Calu3 (cell line): ENCODE measurements around the gene ADAMTS7. TPM values are rescaled to one million over a fixed set of nuclear protein-coding genes. Genes with fewer than 3 reads are reported as not detected.
"Not testable (repeated sequence)": the region's sequence is repeated elsewhere in the genome, so short reads cannot be mapped to it uniquely, and the experiment has no call there.

Experiments
- BruUV-seq: library from RNA; stranded (reverse); fragments of 400-500 nt; replicated peaks from 2 replicates; lab custom pipeline; 2021; lab: Mats Ljungman, UMichigan
- CTCF ChIA-PET: fragments of 300-600 bp; sonication (Branson Sonifier 250); formaldehyde crosslinking; loops from one replicate; lab custom pipeline; 2022; ENCODE audit warnings: antibody characterized with exemption; lab: Charles Lee
- DNase-seq: peaks from one replicate; pipeline ENCODE4 v3.0.0; 2022
- H3K27ac Mint-ChIP-seq: one replicate; pipeline ENCODE4 v1.8.0; 2022; ENCODE audit warnings: mixed read lengths; ENCODE audit not compliant: unreplicated experiment
- H3K27me3 Mint-ChIP-seq: one replicate; pipeline ENCODE4 v1.8.0; 2022; ENCODE audit warnings: mixed read lengths; ENCODE audit not compliant: unreplicated experiment
- H3K36me3 Mint-ChIP-seq: one replicate; pipeline ENCODE4 v1.8.0; 2022; ENCODE audit warnings: mild to moderate bottlenecking, moderate library complexity, mixed read lengths; ENCODE audit not compliant: insufficient read depth, unreplicated experiment
- H3K4me1 Mint-ChIP-seq: one replicate; pipeline ENCODE4 v1.8.0; 2022; ENCODE audit warnings: mild to moderate bottlenecking, low read depth, mixed read lengths; ENCODE audit not compliant: unreplicated experiment
- H3K4me3 Mint-ChIP-seq: one replicate; pipeline ENCODE4 v1.8.0; 2022; ENCODE audit warnings: mild to moderate bottlenecking, low read depth, moderate library complexity, mixed read lengths; ENCODE audit not compliant: unreplicated experiment
- H3K9me3 Mint-ChIP-seq: one replicate; pipeline ENCODE4 v1.8.0; 2022; ENCODE audit warnings: low read depth, mixed read lengths; ENCODE audit not compliant: unreplicated experiment
- CTCF ChIP-seq: fragments of 200-600 bp; IDR thresholded peaks from one replicate; pipeline ENCODE4 v1.8.0; 2022; ENCODE audit warnings: antibody characterized with exemption; ENCODE audit not compliant: unreplicated experiment
- intact Hi-C: fragments of 100-400 bp; cut with micrococcal nuclease; formaldehyde crosslinking; loops from one replicate; pipeline ENCODE4 v1.10.0; 2022; ENCODE audit not compliant: unreplicated experiment
- total RNA-seq: library from RNA; stranded (reverse); gene quantifications from 2 replicates; pipeline ENCODE4 v1.2.3, GENCODE V29; 2022

ADAMTS7 gene
- total RNA-seq, 1 experiment from 2014 or later = 1.4 TPM

- no peak for TF ChIP-seq CTCF
- Mint-ChIP-seq H3K9me3 (no peaks in the 10 kb centered on the region), H3K36me3 (no peaks in the 10 kb centered on the region), H3K4me1 (no peaks in the 10 kb centered on the region), H3K27ac (no peak overlapping the region), H3K4me3 (no peak overlapping the region), H3K27me3 (peaks cover 61% of the 10 kb centered on the region)
- no TSS peak for BruUV-seq
- CTCF ChIA-PET = no interaction called here
- intact Hi-C loops = loop anchor here (10.0 kb wide), 1 partner anchor 804 kb away; no protein-coding TSS in a partner anchor
- no peak for DNase-seq
These were observed 32.8 kb downstream of the ADAMTS7 start for GRCh38 chr15:78778422-78778821.

GRCh38 chr15:78777953-78778345, 33.3 kb downstream of the ADAMTS7 start:
- CTCF ChIA-PET, H3K9me3 Mint-ChIP-seq, H3K36me3 Mint-ChIP-seq: not testable (repeated sequence)

GRCh38 chr15:78777290-78777952, 33.8 kb downstream of the ADAMTS7 start:
- peaks cover 64% of the 10 kb centered on the region for H3K27me3 Mint-ChIP-seq
- DNase-seq, BruUV-seq, H3K9me3 Mint-ChIP-seq, H3K4me3 Mint-ChIP-seq, H3K27ac Mint-ChIP-seq, H3K36me3 Mint-ChIP-seq, CTCF ChIA-PET, H3K4me1 Mint-ChIP-seq: not testable (repeated sequence)
- intact Hi-C loops = loop anchor here (10.0 kb wide), 1 partner anchor 803 kb away; no protein-coding TSS in a partner anchor

More at GRCh38 chr15:78777953-78778345, 33.3 kb downstream of the ADAMTS7 start:
- H3K27me3 Mint-ChIP-seq = peaks cover 64% of the 10 kb centered on the region
- not testable (repeated sequence) for DNase-seq, H3K4me3 Mint-ChIP-seq, H3K27ac Mint-ChIP-seq, BruUV-seq, H3K4me1 Mint-ChIP-seq
- intact Hi-C loops = loop anchor here (10.0 kb wide), 1 partner anchor 803 kb away; no protein-coding TSS in a partner anchor

- H3K9me3 Mint-ChIP-seq, H3K4me3 Mint-ChIP-seq, H3K27ac Mint-ChIP-seq, BruUV-seq, H3K36me3 Mint-ChIP-seq, DNase-seq, H3K4me1 Mint-ChIP-seq, CTCF ChIA-PET: not testable (repeated sequence)
- peaks cover 64% of the 10 kb centered on the region for H3K27me3 Mint-ChIP-seq
- intact Hi-C loops = loop anchor here (10.0 kb wide), 1 partner anchor 801 kb away; no protein-coding TSS in a partner anchor
These were observed 35.0 kb downstream of the ADAMTS7 start for GRCh38 chr15:78776046-78776925.

GRCh38 chr15:78775472-78775871, 35.8 kb downstream of the ADAMTS7 start:
- no peak for DNase-seq
- no peaks in the 10 kb centered on the region for H3K9me3 Mint-ChIP-seq
- no TSS peak for BruUV-seq
- H3K4me3 Mint-ChIP-seq = no peak overlapping the region
- peaks cover 66% of the 10 kb centered on the region for H3K27me3 Mint-ChIP-seq
- no peak overlapping the region for H3K27ac Mint-ChIP-seq
- H3K36me3 Mint-ChIP-seq = no peaks in the 10 kb centered on the region
- CTCF ChIA-PET = no interaction called here
- intact Hi-C loops = loop anchor here (10.0 kb wide), 1 partner anchor 801 kb away; no protein-coding TSS in a partner anchor
- no peaks in the 10 kb centered on the region for H3K4me1 Mint-ChIP-seq
- no peak for TF ChIP-seq CTCF

GRCh38 chr15:78774451-78774990, 36.7 kb downstream of the ADAMTS7 start:
- H3K4me1 Mint-ChIP-seq, DNase-seq, BruUV-seq, H3K36me3 Mint-ChIP-seq, H3K27ac Mint-ChIP-seq, CTCF ChIA-PET, H3K9me3 Mint-ChIP-seq, H3K4me3 Mint-ChIP-seq: not testable (repeated sequence)
- H3K27me3 Mint-ChIP-seq = peaks cover 76% of the 10 kb centered on the region
- intact Hi-C loops = loop anchor here (10.0 kb wide), 1 partner anchor 800 kb away; no protein-coding TSS in a partner anchor

- H3K36me3 Mint-ChIP-seq, H3K4me3 Mint-ChIP-seq, H3K27ac Mint-ChIP-seq, H3K9me3 Mint-ChIP-seq, H3K4me1 Mint-ChIP-seq, CTCF ChIA-PET, DNase-seq, BruUV-seq: not testable (repeated sequence)
- H3K27me3 Mint-ChIP-seq = peaks cover 78% of the 10 kb centered on the region
- intact Hi-C loops = loop anchor here (10.0 kb wide), 1 partner anchor 799 kb away; no protein-coding TSS in a partner anchor
These were observed 37.4 kb downstream of the ADAMTS7 start for GRCh38 chr15:78773765-78774450.
